GM12801 (cell line): Measurements from ENCODE around the gene LMBRD2.

Source experiments
- TF ChIP-seq, protein P1 (sequence below): IDR thresholded peaks from one replicate; pipeline ENCODE4 v1.5.1; 2011; ENCODE audit warnings: control low read depth; ENCODE audit not compliant: insufficient read length; ENCODE audit errors: extremely low read depth

Gene LMBRD2

DNA sequence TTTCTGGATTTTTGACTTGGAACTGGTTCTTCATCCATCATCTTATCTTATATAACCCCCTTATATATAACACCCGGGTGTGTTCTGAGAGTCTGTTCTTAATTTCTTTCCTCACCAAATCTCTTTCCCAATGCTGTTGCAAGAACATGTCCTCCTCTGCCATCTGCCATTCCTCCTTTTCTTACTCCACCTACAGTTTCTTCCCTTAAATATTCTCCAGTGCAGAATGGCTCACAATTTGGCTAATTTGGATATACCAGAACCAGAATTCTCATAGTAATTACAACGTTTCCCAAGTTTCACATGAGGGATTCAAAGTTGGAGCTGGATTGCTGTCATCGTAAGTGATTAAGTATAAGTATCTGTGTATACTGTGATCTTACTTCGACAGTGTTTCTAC lies 28.3 kb upstream of the LMBRD2 start:
- TF ChIP-seq, protein P1, sequence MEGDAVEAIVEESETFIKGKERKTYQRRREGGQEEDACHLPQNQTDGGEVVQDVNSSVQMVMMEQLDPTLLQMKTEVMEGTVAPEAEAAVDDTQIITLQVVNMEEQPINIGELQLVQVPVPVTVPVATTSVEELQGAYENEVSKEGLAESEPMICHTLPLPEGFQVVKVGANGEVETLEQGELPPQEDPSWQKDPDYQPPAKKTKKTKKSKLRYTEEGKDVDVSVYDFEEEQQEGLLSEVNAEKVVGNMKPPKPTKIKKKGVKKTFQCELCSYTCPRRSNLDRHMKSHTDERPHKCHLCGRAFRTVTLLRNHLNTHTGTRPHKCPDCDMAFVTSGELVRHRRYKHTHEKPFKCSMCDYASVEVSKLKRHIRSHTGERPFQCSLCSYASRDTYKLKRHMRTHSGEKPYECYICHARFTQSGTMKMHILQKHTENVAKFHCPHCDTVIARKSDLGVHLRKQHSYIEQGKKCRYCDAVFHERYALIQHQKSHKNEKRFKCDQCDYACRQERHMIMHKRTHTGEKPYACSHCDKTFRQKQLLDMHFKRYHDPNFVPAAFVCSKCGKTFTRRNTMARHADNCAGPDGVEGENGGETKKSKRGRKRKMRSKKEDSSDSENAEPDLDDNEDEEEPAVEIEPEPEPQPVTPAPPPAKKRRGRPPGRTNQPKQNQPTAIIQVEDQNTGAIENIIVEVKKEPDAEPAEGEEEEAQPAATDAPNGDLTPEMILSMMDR = no peak

DNA sequence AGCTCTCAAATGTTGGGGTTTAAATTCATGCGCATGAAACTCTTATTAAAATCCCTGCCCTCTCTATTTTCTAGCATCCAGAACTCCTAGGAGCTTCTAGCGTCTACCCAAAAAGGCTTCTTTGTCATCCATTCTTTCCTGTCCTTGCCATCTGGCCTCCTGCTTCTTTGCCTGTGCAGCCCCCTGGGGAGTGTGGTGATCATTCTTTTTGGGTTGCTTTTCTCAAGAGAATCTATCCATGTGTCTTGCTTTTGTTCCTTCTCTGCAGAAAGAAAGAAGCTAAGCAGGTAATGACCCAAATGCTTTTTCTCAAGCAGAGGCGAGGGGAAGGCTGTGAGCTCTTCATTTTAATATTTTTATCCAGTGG lies 26.8 kb upstream of the LMBRD2 start:
- TF ChIP-seq, protein P1 = no peak

DNA sequence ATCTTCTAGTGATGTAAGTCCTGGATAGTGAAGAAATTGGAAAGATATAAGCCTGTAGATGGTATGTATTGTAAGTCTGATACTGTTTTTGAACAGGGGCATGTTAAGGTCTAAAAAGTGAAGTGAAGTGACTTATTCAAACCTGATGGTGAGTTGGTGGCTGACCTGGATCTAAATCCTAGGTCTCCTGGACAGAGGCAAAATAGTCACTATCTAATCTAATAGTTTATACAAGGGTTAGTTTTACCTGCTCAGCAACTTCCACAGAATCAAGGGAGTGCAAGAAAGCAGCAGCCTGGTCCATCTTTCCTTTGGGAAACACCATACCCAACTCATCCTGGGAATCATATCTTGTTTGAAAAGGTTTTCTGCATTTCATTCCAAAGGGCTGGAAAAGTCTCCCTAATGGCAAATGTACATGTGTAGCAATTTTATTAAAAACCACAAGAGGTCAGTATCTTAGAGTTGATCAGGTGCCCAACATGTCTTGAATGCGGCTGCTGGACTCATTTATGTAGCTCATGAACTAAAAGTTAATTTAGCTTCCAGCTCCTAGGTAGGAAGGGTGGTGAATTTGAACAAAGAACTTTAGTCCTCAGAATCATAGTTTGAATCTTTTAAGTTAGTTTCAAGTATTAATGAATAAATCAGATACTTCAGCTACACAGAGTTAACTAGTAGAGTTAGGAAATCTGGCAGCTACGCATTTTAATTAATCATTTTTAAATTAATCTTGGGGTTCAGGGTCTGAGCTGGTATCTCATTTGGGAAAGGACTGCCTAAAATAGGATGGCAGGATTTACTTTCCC lies 26.2 kb upstream of the LMBRD2 start:
- TF ChIP-seq, protein P1 = no peak

DNA sequence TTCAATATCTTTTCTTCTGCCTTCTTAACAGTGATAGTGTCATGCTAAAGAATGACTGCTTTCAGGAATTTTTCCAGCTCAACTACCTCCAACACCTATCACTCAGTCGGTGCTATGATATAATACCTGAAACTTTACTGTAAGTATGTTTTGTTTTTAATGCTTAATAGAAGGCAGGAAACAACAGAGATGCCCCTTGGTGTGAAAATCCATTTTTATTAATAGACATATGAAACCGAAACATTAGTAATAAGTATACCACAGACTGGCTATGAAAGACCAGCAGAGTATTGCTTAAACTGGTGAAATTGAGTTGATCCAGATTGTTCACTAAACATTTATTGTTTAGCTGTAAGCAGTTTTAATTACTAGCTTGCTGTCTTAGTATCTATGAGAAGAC lies 25.5 kb upstream of the LMBRD2 start:
- TF ChIP-seq, protein P1 = no peak

DNA sequence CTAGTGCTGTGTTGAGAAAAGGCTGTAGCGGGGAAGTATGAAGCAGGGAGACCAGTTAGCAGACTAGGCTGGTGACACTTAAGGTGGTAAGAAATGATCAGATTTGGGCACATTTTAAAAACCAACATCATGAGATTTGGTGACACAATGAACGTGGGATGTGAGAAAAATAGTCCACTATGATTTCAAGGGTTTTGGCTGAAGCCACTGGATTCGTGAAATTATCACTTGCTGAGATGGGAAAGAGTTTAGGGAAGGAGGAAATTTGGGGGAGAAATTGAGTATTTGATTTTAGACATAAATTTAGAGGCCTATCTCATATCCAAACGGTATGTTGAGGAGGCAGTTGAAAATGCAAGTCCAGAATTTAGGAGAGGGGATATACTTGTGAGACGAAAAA lies 23.4 kb upstream of the LMBRD2 start:
- TF ChIP-seq, protein P1 = no peak

DNA sequence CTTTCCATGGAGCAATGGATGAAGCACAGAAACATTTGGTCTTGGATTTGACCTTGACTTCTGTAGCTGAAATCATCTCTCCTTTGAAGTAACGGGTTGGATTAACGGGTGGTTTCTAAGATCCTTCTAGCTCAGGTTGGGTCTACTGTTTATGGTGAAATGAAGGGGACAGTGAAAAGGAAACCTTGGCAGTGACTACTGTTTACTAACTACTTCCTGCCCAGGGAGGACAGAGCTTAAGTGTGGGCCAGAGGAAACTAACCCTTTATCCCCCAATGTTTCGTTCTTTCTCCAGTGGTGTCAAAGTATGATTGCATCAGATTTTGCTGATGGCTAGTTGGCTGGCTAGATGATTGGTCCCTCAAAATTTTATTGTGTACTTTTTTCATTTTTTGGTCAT lies 22.4 kb upstream of the LMBRD2 start:
- TF ChIP-seq, protein P1 = no peak

DNA sequence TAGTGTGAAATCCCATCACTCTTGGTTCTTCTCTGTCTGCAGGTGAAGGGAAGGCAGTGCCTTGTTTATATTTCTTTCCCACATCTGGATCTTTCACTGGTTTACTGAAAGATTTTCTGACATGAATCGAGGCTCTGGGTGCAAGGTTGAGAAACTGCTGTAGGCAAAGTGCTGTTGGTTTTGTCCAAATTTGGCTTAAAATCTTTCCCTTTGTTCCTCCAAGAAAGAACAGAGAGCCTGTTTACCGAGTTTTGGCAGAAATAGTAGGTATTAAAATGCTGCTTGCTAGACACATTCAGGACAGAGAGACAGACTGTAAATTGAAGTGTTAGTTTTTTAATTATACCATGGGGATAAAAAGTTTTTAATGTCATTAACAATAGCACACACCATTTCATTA lies 21.7 kb upstream of the LMBRD2 start:
- TF ChIP-seq, protein P1 = no peak
